Forelimb muscle (tissue), 1 donor: ENCODE measurements around the gene COL4A3. TPM values are rescaled to one million over a fixed set of nuclear protein-coding genes. Genes with fewer than 3 reads are reported as not detected.
"Not testable (repeated sequence)": the region's sequence is repeated elsewhere in the genome, so short reads cannot be mapped to it uniquely, and the experiment has no call there.

ENCODE experiments used
- DNase-seq: peaks from one replicate; pipeline ENCODE4 v3.0.0-alpha.2; 2013; ENCODE audit warnings: low read depth
- polyA plus RNA-seq: library from polyadenylated mRNA; unstranded; fragments of 120-200 nt; gene quantifications from one replicate; pipeline ENCODE4 v1.2.1, GENCODE V29; 2013; ENCODE audit not compliant: insufficient read length

The COL4A3 gene
- polyA plus RNA-seq, 1 donor: 0.16 TPM

DNA sequence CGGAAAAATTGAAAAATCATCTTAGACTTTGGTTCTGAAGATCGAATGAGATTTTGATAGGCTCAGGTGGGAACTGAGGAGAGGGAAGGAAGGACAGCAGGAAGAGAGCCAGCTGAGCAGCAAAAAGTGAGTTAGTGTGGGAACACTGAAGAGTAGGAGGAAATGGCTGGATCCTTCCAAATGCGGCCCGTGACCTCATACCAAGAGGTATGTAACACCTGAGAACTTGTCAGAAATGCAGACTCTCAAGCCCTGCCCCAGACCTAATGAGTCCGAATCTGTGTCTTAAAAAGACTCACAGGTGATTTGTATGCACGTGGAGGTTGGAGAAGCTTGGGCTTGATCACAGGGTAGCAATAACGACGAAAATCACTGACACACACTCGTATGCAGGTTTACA is 42.0 kb downstream of the COL4A3 start:
- DNase-seq: no peak

DNA sequence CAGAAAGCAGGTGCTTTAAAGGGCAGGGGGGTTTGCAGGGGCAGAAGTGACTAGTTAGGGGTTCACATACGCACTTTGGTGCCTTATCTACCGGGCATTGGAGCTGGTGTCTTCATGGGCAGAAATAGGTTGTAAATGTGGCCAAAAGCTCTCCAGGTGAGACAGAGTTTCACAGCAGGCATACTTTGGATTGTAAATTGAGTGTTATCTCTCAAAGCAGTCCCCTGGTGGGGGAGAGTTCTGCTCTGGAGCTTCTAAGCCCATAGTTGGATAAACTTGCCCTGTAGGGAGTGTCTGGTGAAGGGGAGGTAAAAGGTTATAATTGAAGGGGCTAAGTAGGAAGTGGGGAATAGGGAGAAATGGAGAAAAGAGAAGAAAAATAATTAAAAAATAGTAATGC is 43.1 kb downstream of the COL4A3 start:
- no peak for DNase-seq

DNA sequence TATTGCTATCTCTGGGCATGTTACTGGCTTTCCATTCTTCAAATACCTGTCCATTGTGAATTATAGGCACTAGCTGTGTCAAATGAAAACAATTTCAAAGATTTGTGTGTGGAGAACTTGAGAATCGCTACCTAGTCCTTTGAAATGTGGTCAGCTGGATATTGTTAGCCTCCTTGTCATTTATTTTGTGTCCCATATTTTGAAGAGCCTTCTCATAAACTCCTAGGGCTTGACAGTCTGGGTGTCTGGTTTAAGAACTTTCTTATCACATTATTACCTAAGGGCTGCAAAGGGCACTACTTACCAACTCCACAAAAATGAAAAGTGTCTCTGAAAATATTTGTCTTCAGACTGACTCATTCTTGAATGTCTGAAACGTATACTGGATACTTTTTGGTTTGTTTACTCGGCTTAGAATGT is 50.2 kb downstream of the COL4A3 start:
- DNase-seq: no peak

DNA sequence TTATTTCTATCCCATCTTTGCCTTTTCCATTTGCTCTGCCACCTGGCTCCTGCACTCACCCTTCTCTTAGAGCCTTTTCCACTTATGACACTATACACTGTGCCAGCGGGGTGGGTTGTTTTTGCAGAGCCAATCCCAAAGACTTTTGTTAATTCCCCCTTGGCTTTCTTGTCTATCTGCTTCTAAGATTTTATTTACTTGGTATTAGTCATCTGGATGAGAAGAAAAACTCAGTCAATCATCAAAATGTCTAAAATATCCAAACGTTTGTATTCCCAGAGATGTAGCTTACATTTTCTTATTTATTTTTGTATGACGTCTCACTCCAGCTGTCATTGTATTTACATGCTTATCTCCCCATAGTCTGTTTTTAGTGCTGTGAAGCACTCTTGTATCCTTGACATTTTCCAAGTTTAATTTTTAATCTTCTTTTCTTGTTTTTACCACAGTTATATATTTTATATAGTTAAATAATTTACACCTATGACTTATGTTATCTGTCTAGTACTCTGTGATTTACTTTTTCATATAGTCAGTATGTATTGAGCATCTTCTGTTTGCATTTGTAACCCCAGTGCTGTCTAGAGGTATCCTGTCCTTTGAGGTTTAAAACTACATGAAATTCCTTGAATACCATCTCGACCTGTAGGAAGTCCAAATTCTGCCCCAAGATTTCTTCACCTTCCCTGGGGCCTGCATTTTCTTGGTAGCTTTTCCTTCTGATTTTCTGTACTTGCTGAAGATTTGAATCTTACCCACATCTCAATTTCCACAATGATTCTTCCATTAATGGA is 55.1 kb downstream of the COL4A3 start:
- no peak for DNase-seq

DNA sequence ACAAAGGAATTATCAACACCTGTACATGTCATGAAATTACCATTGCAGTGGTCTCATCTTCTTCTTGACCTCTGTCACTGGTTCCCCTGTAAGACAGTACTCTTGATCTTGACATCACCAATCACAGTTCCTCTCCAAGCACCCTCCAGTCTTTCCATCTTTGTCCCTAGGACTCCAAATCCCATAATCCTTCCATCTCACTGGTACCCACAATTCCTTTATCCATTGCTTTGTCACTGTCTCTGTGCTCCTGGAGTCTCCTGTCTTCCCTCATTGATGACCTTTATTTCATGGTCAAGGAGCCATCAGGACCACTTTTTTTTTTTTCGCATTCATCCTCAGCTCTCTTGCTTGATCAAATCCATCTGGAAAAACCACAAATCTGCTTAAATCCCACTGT is 56.7 kb downstream of the COL4A3 start:
- no peak for DNase-seq

DNA sequence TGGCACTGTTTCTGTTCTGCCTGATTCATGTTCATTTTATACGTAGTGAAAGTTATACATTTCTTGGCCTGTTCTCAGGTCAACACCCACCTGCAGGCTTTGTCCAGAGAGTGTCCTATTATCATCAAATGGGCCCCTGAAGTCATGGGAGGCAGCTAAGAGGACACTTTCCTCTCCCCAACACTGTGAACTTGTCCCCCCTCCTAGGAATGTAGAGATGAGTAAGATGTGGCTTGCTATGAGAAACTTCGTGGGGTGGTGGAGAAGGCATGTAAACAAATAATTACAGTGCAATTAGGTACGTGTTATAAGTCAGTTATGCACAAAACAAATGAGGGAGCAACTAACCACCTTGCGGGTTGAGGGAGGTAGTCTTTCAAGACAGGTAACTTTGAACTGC is 57.9 kb downstream of the COL4A3 start:
- DNase-seq: no peak

DNA sequence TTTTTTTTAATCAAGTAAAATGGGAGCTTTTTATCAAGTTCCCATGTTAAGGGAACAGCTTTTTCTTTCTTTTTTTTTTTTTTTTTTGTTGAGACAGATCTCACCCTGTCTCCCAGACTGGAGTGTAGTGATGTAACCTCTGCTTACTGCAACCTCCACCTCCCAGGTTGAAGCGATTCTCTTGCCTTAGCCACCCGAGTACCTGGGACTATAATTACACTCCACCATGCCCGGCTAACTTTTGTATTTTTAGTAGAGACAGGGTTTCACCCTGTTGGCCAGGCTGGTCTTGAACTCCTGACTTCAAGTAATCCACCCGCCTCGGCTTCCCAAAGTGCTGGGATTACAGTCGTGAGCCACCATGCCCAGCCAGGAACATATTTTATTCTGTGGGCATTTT is 61.2 kb downstream of the COL4A3 start:
- DNase-seq: not testable (repeated sequence)

DNA sequence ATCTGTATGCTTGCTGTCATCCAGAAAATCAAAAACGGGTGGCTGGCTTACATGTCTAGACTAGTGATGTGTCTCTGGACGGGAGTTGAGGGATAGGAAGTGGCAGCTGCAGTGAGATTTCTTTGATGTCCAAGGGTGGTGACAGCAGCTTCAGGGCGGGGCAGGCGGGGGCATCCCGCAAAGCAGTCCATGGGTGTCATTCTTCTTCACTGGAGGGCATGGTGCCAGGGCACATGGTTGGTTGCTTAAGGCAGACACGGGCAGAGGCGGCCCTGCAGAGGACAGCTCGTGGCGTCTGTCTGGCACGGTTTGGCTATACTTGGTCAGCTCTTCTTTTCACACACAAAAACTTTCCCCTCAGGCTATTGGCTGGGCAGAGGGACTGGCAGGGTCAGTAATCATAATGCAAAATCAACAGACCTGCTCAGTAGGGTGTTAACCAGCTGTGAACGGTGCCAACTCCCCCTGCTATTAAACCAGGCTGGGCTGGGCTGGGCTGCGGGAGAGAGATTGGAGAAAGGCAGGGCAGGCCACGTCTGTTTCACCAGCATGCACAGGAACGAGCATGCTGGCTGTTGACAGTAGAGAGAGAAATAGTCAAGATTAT is 63.7 kb downstream of the COL4A3 start:
- DNase-seq: no peak

DNA sequence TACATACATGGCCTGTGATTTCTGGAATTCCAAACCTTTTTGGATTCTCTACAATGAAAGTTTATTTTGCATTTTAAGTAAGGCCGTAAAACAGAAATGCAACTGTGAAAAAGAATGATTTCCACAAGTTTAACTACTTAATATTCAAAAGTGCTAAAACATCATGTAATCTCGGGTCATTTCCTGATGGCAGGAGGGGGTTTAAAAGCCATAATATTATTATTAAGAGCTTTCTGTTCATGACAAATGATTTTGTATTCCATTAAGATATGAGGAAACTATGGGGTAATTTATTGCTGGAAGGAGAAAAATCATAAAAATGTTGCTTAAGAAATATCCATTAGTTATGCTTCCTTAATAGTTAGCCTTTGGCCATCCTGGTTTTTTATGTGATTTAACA is 65.7 kb downstream of the COL4A3 start:
- no peak for DNase-seq

DNA sequence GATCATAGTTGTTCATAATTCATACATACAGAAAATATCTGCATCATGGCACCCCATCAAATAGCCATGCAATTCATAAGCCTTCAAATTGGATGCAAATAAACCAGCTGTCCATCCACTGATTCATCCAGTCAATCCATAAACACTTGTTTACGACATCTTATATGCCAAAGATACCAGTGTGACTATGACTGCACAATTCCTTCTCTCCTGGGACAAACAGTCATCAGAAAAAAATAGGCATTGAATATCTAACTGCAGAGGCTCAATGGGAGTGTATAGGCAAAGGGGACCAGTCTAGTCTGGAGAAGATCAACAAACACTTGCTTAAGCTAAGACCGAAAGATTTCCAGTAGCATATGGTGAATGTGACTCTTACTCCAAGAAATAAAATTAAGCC is 70.0 kb downstream of the COL4A3 start:
- no peak for DNase-seq

DNA sequence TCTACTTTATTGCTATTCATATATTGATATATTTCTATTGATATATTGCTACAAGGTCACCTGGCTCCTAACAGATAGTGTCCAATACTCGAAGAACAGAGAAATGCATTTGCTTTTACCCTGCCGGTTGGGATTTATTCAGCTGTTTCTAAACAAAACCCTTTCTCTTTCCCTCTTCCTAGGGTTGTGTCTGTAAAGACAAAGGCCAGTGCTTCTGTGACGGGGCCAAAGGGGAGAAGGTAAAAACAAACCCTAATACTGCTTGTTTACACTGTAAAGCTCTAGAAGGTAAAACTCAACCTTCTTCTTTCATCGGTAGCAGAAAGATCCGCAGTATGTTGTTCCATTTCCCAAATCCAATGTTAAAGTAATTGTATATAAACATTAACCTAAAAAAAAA is 73.4 kb downstream of the COL4A3 start:
- no peak for DNase-seq

DNA sequence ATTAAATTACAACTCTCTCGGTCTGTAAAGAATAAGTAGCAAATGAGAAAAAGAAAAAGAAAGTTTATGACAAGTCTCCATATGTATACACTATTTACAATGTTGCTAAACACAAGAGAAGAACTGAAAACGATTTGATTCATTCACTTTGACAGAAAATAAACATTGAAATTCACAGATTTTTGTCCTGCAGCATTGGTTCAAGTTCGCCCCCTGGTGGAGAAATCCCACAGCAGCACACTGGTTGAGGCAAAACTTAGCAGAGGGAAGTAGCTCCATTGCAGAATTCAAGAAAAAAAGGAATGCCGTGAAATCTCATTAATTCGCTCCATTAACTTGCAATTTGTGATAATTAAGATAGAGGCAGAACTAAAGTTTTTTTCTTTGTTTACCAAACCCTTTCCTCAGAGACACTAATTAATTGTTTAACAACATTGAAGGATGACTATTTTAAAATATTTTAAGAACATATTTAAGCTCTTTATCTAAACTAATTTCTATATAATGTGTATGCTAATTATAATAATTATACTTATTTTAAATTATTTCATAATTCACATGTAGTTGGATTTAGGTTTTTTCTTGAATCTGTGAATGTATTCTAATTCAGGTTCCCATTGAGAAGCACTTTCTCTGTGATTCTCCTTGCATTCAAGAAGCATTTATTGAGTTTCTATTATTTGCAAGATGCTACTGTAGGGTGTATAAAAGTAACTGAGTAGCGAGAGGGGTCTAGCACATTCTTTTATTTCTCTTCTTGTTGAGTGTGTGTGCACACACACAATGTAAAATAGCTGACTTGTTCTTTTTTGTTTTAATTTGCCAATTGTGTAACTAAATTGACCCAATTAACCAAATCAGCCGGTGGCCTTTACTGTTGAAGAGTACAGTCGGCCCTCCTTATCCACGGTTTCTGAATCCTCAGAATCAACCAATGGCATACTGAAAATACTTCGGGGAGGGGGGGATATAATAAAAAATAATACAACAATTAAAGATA is 74.1 kb downstream of the COL4A3 start:
- DNase-seq: peak; percentile 20

DNA sequence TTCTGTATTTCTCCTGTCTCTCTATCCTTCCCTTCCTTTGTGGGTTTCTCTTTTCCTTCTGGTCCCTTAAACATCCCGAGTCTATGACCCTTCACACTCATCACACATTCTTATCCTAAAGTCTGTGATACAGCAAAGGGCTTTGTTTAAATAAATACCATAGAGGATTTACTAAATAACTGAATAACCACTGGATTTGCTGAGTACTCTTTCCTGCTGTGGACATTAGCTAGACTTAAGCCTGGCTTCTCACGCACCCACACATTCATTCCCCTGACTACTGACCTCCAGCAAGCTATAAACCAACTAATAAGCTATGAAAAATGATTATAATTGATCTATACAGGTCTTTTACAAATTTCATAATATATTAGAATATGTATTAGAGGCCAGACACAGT is 76.6 kb downstream of the COL4A3 start:
- no peak for DNase-seq

DNA sequence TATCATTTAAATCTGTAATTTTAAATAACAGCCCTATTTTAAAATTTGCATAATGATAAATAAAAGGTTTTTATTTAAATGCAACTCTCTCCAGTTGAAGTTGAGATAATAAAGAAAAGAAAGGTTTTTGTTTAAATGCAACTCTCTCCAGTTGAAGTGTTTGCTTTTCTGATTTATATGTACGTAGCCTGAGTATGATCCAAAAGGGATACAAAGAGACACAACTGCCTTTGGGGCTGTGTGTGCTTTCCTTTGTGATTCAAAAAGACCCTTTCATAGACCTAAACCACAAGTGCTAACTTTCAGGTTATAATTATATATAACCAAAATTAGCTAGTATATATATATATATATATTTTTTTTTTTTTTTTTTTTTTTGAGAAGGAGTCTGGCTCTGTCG is 84.5 kb downstream of the COL4A3 start:
- DNase-seq: no peak

DNA sequence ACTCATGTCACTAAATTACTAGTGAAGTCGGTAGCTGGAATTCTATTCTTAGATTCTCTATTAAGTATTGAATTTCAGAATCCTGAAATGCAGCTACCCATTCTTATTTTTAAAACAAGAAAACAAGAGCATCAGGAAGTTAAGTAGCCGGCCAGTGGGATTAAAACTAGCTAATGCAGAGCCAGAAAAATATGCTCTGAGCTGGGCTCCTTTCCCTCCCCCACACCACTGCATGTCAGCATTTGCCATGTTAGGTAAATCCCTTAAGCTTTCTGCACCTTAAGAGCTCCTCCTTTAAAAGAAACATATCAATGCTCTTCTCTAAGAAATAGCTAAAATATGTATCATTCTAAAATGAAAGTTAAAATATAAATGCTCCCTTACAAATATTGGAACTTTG is 88.4 kb downstream of the COL4A3 start:
- DNase-seq: no peak

DNA sequence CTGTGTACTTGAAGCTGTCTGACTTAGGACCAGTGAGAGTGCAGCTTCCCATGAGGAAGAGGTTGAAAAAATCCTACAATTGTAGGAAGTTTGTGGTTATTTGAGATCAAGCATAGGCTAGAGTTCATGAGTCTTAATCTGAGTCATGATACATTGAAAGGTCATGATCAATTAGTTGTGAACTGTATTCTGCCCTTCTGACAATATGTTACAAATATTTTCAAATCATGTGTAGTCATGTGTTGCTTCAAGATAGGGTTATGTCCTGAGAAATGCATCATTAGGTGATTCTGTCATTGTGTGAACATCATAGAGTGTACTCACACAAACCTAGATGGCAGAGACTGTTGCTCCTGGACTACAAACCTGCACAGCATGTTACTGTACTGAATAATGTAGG is 92.2 kb downstream of the COL4A3 start:
- DNase-seq: no peak

DNA sequence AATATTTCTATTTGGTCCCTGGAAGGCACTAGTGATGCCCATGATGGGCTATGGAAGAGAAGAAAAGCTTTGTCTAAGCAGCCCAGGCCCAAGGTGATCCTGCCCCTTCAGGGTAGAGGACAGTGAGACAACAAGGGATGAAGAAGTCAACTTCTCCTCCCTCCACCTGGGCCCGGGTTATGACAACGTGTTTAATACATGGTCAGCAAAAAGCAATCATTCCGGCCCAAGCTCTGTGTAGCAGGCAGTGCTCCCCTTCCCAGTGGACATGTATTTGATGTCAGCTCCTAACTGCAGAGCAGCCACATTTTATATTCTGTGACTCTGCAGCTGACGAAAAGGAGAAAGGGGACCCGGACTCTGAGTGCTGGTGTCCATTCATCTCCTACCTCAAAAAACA is 93.4 kb downstream of the COL4A3 start:
- DNase-seq: no peak

DNA sequence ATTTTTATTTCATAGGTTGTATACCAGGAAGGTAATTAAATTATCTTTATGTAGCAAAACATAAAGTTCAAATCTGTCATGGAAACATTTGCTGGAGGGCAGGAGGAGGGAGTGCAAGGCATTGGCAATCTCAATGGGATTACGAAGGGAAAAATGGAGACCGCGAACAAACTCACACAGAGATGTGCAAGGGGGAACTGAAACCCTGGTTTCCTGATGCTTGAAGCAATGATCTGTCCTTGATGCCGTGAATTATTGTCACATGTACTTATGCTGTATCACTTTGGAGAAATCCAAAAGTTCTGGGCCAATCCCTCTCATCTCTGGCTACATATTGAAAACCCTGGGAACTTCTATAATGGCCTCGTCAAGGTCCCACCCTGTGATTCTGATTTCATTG is 95.6 kb downstream of the COL4A3 start:
- no peak for DNase-seq

DNA sequence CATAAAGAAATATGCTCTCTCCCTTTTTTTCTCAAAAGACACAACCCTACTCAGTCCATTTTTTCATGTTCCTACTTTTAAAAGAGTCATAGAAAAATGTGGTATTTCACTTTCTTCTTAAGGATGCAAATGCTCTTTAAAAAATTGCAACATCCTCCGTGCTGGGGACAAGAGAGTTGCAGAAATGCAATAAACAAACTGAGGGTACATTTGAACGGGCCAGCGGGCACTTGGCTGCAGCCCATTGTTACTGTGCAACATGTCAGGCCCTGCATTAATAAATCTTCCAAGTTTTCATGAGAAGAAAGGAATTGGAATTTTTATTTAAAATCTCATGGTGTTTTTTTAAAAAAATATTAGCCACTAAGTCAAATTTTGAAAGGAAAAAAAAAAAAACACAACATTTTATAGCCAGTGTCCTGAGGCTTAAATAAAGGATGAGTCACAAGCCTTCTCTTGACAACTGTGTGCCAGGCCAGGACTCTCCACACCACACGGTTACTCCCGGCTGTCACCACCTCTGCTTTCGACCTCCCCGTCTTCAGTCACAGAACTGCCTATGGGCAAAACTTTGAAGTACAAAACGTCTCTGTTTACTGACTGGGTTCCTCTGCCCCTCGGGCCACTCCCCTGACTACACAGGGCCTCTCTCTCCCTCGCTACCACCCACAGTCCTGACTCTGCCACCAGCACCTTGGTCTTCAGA is 103.1 kb downstream of the COL4A3 start:
- DNase-seq: no peak

DNA sequence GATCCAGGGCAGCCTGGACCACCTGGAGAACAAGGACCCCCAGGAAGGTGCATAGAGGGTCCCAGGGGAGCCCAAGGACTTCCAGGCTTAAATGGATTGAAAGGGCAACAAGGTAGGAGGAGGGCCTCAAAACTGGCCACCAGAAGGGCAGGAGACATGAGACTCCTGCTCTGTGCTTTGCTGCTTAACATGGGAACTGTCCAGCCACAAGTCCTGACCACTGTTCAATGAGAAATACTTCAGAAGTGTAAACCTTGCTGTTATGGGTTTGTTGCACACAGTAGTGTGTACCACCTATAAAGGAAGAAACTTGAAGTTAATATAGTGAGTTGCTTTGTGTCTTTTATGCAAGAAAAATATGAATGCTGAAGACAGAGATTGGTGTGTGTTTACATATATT is 116.5 kb downstream of the COL4A3 start:
- DNase-seq: no peak

DNA sequence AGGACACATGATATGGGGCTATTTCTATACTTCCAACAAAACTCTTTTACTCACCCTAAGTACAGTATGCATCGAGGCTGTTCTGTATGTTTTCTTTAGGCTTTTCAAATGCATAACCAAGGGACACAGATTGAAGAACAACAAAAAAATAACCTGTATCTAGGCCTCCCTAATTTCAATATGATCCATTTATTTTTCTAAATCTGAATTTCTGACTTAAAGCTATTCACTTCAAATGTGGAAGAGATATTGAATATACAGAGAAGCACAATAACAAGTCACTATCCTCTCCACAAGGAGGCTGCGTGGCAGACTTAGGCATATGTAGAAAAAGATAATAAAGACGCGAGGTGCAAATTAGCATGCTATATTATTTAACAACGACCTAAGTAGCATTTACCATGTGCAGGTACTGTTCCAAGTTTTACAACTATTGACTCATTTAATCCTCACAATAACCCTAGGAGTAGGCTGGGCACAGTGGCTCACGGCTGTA is 121.4 kb downstream of the COL4A3 start:
- DNase-seq: no peak

DNA sequence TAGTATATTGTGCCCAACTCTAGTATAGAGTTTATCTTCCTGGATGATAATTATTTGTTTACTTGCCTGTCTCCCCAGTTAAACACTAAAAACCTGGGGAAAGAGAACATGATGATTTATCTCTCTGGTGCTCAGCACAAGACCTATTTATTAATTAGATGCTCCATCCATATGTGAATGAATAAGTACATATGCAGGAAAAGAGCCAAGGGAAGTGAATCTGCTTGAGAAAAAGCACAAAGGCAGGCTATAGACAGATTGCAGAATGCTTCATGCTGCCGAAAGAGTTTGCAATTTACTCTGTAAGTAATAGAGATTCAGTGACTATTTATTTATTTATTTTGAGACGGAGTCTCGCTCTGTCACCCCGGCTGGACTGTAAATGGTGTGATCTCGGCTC is 123.3 kb downstream of the COL4A3 start:
- no peak for DNase-seq
